Dermis microvascular lymphatic vessel endothelial cell (primary cell): Measurements from ENCODE around the gene CCDC142. TPM values are rescaled to one million over a fixed set of nuclear protein-coding genes. Genes with fewer than 3 reads are reported as not detected.
"Not testable (repeated sequence)": the region's sequence is repeated elsewhere in the genome, so short reads cannot be mapped to it uniquely, and the experiment has no call there.

Experiments
- DNase-seq, 2 donors: peaks; one replicate each; pipeline versions ENCODE4 v3.0.0 to v3.0.0-alpha.2; 2010; ENCODE audit warnings: low read depth in 2 of 2
- total RNA-seq: library from RNA; depleted of rRNA; stranded (reverse); fragments of >200 nt; gene quantifications from 2 replicates; pipeline ENCODE4 v1.2.1, GENCODE V29; 2014

Gene CCDC142
- total RNA-seq, 1 donor from 2014 or later = 9.1 TPM

DNA sequence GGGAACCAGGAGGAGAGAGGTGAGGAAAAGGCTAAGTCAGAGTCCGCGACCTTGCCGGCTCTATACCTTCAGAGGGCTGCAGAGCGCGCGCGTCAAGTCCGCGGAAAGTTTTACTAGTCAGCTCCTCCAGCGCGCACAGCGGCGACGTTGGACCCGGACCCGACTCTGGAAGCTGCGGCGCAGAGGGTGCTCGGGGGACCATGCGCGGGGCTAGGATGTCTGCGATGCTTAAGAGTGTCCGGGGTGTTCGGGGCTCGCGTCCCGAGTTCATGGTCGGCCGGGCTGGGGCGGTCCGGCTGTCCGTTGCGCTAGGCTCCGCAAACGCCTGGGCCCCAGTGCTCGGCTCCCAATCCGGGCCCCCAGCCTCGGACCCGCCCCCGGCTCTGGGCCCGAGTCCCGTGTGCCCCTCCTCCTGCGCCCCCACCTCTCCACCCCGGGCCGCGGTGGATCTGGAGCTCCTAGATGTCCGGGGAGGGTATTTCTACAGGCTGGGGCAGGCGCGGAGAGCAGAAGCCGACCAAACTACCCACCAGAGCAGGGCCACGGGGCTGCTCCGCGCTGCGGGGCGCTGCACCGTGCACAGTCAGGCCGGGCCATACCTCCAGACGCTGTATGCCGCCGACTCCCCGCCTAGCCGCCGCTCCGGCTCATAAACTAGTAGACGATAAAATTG is 16.6 kb upstream of the CCDC142 start, which contains the start of gene LBX2:
TSS of gene LBX2 (minus strand) at position 337 of the 673 bp plus-strand sequence. CDS start at position 271, 66 bp downstream.
- no peak for DNase-seq

DNA sequence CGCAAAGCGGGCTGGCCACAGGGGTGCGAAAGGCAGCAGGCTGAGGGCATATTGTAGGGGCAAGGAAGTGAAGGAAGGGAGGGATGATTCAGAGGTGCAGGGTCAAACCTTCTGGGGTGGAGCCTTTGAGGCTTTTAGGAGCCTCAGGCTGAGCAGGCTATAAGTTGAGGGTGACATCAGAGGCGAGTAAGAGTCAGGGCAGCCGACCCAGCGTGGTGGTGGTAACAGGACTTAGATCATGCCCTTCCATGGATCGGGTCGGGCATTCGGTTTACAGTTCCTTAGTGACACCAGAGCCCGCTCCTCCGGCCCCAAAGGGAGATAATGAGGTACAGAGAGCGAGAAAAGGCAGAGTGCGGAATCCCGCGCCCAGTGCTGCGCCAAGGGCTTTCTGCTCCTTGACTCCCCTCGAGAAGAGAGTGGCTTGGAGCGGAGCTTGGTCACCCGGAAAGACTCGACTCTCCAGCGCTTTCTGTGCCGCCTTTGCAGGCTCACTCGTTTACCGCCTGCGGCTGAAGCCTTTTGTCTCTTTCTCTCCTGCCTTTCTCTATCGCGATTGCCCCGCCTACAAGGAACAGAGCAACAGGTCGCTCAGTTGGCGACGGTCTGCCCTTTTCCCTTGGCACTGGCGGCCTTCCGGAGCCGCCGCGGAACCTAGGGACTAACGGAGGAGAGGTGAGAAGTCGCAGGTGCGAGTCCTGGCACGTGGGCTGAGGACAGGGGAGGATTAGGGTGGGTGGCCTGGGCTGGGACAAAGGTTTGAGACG is 15.9 kb upstream of the CCDC142 start:
- no peak for DNase-seq

DNA sequence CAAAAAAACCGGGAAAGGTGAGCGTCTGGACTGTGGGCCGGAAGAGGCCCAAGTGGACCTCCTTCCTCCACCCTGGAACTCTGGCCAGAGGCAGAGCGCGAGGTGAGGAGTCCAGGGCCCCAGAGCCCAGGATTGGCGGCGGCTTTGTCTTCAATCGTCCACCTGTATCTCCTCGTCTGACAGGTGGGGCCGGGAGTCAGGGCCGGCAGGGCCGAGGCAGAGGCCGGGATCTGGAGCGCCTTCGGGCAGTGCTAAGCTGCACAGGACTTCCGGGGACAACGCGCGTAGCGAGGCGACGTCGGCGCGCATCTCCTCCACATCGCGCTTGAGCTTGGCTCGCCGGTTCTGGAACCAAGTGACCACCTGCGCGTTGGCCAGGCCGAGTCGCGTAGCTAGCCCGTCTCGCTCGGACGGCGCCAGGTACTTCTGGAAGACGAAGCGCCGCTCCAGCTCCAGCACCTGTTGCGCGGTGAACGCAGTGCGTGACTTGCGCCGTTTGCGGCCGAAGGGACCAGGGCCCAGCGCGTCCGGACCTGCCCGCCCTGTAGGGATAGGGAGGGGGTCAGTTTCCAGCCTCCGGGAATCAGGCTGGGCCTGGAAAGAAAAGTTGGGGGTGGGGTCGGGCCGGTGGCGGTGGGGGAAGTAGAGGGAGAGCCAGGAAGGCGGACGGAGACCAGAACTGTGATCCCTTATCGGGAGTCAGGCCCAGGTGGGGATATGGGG is 15.1 kb upstream of the CCDC142 start:
- no peak for DNase-seq

DNA sequence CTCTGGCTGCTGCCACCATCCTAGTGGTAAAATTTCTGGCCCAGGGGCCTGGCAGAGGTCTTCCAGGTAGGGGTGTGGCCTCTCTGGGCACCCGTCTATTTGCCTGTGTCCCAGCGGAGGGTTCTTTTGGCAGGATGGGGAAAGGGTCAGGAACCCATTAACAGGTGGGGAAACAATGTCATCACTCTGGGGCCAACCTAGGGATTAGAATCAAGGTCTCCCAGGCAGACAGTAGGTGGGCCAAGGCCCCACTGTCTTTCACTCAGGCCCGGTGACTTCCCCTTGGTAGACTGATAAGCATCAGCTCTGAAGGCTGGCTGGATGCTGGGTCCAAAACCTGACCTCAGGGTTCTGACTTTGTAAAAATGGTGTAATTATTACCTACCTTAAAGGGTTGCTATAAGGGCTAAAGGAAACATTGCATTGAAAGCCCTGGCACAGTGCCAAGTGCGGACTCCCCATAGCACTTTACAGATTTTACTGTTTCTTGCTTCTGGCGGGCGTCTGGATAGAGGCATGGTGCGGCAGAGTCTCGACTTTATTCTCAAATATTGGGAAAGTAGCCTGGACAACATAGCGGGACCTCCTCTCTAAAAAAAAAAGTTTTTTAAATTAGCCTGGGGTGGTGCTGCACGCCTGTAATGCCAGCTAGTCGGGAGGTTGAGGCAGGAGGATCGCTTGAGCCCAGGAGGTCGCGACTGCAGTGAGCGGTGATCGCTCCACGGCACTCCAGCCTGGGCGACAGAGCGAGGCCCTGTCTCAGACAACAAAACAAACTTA is 14.4 kb upstream of the CCDC142 start:
- no peak for DNase-seq

DNA sequence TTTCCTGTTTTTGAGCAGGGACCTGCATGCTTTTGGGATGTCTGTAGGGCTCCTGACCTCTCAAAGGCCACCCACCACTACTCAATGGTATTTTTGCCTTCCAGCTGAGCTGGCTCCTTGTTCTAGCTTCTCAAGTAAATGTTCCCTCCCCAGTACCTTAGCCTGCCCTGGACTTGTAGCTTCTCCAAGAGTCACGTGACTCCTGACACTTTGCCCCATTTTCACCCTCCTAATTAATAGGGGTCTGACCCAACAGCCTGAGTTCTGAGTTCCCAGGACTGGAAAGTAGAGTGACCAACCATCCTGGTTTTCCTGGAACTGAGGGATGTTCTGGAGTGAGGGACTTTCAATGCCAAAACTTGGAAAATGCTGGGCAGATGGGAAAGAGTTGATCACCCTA is 12.6 kb upstream of the CCDC142 start:
- no peak for DNase-seq

DNA sequence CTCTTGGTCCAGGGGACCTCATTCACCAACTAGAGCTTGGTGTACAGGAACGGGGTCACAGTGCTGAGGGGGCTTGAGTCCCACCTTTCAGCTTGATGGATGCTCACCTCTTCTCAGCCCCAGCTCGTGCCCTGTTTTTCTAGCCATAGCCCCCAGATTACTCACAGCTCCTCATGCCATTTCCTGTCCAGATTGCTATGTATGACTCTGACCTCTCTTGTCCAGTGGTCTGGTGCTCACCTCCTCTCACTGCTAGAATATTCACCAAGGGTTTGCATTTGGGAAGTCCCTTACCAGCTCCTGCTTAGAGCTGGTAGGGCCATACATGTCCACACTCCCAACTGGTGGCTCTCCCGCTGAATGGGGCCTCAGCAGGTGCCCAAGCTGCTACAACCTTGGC is 10.7 kb upstream of the CCDC142 start:
- no peak for DNase-seq

DNA sequence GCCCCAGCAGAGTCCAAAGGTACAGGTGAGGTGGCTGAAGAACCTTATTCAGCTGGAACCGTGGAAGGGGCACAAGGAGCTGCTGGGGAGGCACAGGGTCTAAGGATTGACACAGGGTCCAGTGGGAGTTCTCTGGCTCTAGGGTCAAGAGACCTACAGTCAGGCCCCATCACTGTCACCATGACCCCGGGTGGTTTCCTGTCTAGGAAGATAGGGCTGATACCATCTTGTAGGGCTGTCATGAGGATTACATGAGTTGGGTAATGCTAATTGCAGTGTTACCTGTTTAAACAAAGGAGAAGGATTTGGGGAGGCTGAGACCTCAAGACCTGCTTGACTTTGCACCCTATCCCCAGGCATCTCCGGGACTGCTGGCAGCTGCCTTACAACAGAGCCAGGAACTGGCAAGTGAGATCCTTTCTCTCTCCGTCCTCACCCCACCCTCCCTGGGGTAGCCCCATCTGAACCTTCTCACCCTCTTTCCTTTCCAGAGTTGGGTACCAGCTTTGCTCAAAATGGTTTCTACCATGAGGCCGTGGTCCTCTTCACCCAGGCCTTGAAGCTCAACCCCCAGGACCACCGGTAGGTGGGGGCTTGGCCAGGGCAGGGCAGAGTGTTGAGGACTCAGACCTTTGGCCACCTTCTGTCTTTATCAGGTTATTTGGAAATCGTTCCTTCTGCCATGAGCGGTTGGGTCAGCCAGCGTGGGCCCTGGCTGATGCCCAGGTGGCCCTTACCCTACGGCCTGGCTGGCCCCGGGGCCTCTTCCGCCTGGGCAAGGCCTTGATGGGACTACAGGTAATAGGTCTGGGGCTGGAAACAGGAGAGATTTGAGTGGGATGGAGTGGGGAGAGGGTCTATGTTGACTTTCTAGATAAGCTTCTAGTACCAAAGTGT is 9.1 kb upstream of the CCDC142 start:
- no peak for DNase-seq

DNA sequence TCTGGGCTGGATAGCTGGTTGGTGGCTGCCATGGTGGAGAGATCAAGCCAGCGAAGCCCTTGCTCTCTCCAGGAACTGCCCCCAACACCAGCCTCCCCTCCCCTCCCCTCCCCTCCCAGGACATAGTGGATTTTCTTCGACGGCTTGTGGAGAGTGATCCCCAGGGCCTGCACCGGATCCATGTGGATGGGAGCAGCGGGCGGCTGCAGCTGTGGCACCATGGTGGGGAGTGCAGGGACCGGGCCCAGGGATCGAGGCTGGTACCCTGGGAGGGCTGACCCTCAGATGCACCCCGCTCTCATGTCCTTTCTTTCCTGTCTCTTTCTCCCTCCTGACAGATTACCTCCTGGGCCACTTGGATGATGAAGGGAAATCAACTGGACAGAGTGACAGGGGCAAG is 7.1 kb upstream of the CCDC142 start:
- DNase-seq = no peak

DNA sequence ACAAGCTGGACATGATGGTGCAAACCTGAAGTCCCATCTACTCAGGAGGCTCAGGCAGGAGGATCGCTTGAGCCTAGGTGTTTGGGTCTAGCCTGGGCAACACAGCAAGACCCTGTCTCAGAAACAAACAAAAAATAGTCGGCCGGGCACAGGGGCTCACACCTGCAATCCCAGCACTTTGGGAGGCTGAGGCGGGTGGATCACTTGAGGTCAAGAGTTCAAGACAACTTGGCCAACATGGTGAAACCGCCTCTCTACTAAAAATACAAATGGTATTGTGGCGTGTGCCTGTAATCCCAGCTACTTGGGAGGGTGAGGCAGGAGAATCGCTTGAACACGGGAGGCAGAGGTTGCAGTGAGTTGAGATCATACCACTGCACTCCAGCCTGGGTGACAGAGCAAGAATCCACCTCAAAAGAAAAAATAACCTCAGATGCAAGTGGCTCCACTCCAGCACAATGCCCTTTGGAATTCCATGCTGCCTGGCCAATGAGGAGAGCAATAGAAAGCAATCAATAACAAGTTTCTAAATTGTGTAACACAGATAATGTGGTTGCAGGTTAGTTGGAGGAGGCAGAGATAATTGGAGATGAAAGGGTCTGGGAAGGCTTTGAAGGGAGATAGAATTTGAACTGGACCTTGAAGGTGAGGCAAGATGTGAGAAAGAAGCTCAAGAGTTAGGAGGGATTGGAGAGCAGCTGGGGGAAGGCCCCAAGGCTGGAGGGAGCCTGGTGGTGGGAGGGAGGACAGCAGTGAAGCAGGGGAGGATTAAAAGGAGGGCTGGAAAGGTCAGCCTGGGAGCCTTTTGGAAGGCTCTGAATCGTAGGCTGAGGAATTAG is 6.1 kb upstream of the CCDC142 start:
- DNase-seq = no peak

DNA sequence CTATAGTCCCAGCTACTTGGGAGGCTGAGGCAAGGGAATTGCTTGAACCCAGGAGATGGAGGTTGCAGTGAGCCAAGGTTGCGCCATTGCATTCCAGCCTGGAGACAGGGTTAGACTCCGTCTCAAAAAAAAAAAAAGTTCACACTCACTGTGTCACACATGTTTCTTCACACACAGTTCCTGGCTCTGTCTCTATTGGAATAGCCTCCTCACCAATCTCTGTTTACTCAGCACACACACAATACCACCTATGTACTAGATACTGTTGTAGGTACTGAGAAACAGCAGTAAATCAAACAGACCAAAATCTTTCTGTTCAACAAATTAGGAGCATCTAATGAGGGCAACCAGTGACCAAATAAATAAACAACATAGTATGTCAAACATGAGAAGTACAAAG is 3.3 kb upstream of the CCDC142 start:
- DNase-seq = no peak

DNA sequence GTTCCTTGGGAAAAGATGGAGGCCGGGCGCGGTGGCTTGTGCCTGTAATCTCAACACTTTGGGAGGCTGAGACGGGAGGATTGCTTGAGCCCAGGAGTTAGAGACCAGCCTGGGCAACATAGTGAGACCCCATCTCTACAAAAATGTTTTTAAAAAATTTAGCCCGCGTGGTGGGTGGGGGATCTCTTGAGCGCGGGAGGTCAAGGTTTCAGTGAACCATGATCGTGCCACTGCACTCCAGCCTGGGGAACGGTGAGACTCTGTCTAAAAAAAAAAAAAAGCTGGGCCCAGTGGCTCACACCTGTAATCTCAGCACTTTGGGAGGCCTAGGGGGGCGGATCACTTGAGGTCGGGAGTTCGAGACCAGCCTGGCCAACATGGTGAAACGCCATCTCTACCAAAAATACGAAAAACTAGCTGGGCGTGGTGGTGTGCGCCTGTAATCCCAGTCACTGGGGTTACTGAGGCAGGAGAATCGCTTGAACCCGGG is 922 bp upstream of the CCDC142 start:
- DNase-seq = not testable (repeated sequence)

DNA sequence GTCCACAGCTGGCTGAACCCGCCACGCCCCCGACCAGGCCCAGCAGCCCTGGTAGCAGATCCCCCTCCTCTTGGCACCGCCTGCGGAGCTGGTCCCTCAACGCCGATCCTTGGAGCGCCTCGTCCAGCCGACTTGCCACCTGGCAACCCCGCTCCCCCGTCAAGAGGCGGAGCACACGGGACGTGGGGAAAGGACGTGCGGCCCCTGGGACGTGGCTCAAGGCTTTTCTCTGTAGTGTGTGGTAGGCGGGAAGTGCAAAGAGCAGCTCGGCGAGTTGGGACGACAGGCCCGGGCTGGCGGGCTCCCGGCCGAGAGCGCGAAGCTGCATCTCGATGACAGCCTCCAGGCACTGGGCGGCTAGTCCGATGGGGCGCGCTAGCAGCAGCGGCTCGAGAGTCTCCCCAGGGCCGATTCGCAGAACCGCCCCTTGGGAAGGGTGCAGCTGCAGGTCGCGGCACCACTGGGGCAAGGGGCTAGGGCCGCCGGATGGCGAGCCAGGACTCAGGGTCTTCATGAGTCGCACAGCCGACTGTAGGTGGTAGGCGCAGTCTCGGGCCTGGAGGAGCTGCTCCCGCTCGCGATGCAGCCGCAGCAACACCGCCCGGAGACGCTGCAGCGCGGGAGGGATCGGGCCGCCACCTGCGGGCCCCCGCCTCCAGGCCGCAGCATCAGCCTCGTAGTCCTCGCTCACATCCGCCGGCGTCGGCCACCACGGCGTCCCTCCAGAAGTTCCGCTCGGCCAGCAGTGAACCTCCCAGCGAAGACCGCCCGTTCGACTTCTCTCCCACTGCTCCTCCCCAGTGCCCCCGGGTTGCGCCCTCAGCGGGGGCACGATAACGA is 617 bp downstream of the CCDC142 start:
- peak in 1 of 2 donors; percentile 79 for DNase-seq

DNA sequence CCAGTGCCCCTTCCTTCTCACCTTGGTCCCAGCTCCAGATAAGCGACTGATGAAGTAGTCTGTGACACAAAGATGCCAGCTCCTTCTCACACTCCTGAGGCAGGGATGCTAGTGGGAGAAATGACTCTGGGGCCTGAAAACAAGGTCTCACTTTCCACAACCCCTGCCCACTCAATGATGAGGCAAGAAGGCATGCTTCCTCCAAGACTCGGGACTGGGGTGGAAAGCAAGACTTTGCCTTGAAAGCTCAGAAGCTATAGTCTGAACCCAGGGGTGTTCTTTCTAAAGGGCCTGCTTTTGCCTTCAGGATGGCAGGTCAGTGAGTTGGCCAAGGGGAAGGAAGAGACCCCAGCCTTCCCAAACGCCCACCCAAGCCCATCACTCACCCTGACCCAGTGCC is 1.4 kb downstream of the CCDC142 start:
- no peak for DNase-seq

DNA sequence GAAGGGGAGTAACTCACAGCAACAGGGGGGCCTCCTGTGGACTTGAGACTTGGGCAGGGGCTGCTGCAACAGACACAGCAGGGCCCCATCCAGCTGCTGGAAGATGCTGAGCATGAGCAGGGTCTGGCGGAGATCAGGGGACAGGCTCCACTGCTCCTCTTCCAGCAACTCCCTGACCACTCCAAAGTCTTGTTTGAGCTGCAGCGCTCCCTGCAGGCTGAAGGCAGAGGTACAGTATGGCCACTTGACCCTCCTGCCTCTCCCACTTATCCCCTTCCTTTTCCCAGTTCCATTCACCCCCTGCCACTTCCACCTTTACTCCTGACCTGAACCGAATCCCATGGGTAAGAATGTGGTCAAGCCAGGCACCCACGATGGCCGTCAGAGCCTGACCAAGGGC is 7.9 kb downstream of the CCDC142 start:
- no peak for DNase-seq

DNA sequence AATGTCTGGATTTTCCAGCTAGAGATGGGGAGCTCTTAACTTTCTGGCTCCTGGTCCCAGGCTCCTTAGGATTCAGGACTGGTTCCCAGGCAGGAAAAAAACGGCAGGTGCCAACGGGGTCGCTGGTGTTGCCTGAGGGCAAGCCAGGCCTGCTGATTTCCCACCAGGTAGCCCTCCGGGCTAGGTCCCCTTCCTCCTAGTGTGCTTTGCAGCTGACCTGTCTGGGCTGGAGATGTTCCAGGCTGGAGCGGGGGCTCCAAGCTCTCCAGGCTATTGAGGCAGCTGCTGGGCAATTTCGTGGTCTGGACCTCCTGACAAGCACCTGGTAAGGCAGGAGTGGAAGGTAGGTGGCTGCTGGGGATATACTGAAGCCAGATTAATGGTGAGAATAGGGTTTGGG is 8.3 kb downstream of the CCDC142 start:
- no peak for DNase-seq

DNA sequence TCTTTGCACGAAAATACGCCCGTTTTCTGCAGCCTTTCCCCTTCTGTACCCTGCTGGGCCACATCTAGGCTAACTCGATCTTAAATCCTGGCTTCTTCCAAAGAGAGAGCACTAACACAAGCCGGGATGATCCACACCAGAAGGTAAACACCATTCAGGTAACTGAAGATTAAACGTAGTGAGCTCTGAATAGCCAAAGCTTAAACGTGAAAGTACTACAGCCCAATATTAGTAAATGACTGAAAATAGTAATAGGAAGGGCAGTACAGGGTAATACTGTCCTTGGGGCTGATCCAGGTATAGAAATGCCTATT is 9.9 kb downstream of the CCDC142 start:
- DNase-seq = no peak

DNA sequence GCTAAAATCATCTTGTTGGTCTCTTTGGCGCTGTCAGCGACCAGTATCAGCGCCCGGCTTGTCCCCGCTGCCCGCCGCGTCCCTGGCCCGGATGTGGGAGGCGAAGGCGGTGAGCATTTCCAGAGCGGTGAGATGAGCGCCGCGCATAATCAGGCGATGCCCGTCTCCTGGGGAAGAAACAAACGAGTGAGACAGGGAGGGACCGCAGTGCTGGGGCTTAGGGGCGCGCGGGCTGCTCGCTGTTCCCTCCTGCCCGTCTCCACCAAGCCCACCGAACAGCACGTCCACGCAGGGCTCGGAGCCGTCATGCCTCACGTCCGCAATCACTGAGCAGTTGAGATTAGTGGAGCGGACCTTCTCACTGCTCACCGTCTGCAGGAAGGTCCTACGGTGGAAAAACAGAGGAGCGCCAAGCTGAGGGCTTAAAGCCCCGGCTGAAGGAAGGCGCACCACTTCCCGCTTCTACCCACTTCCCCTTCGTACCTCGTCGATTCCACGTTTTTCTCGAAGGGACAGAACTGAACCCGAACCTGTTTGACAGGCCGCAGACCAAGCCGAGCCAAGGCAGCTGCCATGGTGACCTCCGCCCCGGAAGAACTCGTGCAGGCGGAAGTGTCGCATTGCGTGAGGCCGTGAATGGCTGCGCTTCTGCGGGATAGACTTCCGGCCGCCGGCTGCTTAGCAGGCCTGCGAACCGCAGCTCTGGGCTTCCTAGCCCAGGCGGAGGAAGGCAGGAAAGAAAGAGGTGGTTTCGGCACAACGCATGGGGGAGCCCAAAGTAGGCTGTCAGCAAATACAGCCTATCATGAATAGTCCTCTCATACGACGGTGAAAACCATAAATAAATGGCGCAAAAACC is 10.5 kb downstream of the CCDC142 start, which contains the start of gene MRPL53:
TSS of gene MRPL53 (minus strand) at position 595 of the 859 bp plus-strand sequence. CDS start at position 575, 20 bp downstream.
- DNase-seq = peak; percentile 87 to 94
